Measurements from ENCODE around the gene EXD3. TPM values are rescaled to one million over a fixed set of nuclear protein-coding genes. Genes with fewer than 3 reads are reported as not detected.

EXD3 gene
- total and polyA plus RNA-seq, 2 of the 4 experiments (the other 2 are of a cell fraction) = 1.1 to 7.4 TPM

DNA sequence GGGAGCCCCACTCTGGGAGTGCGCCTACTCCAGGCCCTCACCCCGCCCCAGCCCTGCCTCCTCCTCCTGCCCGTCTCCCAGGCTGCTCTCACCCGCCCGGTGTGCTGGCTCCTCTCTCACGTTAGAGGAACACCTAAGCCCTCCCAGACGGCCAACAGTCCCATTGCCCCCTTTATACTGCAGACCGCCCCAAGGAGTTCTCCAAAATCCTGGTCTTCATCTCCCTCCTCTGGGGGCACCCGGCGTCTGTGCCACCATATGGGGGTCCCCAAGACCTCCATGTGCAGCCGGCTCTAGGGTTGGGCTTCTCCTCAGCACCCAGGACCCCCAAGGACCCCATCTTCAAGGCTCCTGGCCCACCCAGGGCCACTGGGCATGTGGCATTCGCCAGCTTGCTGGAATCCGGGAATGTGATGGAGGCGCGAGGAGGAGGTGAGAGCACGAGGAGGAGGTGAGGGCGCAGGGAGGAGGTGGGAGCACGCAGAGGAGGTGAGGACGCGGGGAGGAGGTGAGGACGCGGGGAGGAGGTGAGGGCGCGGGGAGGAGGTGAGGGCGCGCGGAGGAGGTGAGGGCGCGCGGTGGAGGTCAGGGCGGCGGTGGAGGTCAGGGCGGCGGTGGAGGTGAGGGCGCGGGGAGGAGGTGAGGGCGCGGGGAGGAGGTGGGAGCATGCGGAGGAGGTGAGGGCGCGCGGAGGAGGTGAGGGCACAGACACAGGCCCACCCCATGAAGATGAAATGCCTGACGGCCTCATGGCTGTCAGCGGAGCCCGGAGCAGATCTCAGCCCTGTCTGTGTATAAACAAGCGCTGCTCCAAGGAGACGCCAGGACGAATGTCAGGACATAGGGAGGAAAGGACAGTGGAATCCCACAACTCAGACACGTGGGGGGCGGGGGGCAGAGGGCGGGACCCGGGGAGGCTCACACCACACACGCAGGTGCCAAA lies 41.2 kb downstream of the EXD3 start:
- Histone ChIP-seq H3K9me3 (ENCODE audit: control insufficient read depth, insufficient read depth, low read length) (no peaks in the 10 kb centered on the region), H2AK5ac (ENCODE audit: low read depth, low read length) (no peak overlapping the region), H3K36me3 (ENCODE audit: control insufficient read depth, insufficient read depth, low read length) (no peaks in the 10 kb centered on the region), H3K9ac (ENCODE audit: low read depth, low read length) (no peak overlapping the region), H3K4me1 (ENCODE audit: control insufficient read depth, insufficient read depth, low read length) (peaks cover 5% of the 10 kb centered on the region; the same call in 1 of the 2 replicates), H3K4ac (ENCODE audit: low read depth, low read length) (no peak overlapping the region), H4K5ac (ENCODE audit: low read depth, low read length) (no peak overlapping the region), H3K18ac (ENCODE audit: low read depth, low read length) (no peak overlapping the region), H2BK120ac (ENCODE audit: low read depth, low read length) (no peak overlapping the region), H3K27me3 (ENCODE audit: control insufficient read depth, insufficient read depth, low read length) (no peaks in the 10 kb centered on the region), H2AFZ (replicated peaks; ENCODE audit: low read length, poor library complexity) (no peak overlapping the region), H2BK5ac (ENCODE audit: low read depth, low read length, poor library complexity, severe bottlenecking) (no peak overlapping the region), H3K4me3 (ENCODE audit: insufficient read depth, low read depth, low read length) (no peak overlapping the region), H3K14ac (replicated peaks; ENCODE audit: low read depth, low read length) (no peak overlapping the region), H4K8ac (ENCODE audit: low read depth in 2 of 2, low read length in 2 of 2) (no peak overlapping the region), H3K4me2 (ENCODE audit: low read depth, low read length) (no peak overlapping the region), H4K91ac (ENCODE audit: insufficient read depth, low read depth, low read length) (no peak overlapping the region), H3K23ac (ENCODE audit: low read depth, low read length) (no peak overlapping the region), H3K56ac (ENCODE audit: extremely low read depth, insufficient read depth, low read length) (no peak overlapping the region), H2AK9ac (replicated peaks; ENCODE audit: low read depth, low read length, poor library complexity) (no peak overlapping the region), H3K9me1 (ENCODE audit: insufficient read depth, low read length) (no peaks in the 10 kb centered on the region), H2BK20ac (ENCODE audit: low read depth, low read length) (no peak overlapping the region), H3K27ac (ENCODE audit: insufficient read depth, low read length) (no peak overlapping the region), H3K79me1 (ENCODE audit: low read depth in 1 of 2, low read length in 2 of 2) (no peaks in the 10 kb centered on the region), H4K20me1 (ENCODE audit: insufficient read depth, low read length) (no peaks in the 10 kb centered on the region; the same call in 1 of the 2 replicates), H2BK15ac (ENCODE audit: low read depth, low read length) (no peak overlapping the region)
- dilution Hi-C loops (cut with HindIII; ENCODE audit: low sequenced_read_pairs, unreplicated experiment) = no loop called here
- intact Hi-C loops (cut with micrococcal nuclease) = no loop called here
- in situ Hi-C loops (cut with MboI; ENCODE audit: low sequenced_read_pairs) = no loop called here
- POLR2A ChIA-PET (ENCODE audit: unreplicated experiment) = no interaction called here
- CTCF ChIA-PET = no interaction called here
- ATAC-seq (ENCODE audit: low read depth) (no peak), DNase-seq (no peak)
- 88% methylated on average over 31 of the region's 53 CpGs; no CpG with 5 or more reads in 1 of the 2 experiments for WGBS, 2 experiments (ENCODE audit: extremely low coverage in 2 of 2, insufficient read length in 1 of 2)
- BruUV-seq (replicated peaks) = no TSS peak
- TF ChIP-seq, protein P1, sequence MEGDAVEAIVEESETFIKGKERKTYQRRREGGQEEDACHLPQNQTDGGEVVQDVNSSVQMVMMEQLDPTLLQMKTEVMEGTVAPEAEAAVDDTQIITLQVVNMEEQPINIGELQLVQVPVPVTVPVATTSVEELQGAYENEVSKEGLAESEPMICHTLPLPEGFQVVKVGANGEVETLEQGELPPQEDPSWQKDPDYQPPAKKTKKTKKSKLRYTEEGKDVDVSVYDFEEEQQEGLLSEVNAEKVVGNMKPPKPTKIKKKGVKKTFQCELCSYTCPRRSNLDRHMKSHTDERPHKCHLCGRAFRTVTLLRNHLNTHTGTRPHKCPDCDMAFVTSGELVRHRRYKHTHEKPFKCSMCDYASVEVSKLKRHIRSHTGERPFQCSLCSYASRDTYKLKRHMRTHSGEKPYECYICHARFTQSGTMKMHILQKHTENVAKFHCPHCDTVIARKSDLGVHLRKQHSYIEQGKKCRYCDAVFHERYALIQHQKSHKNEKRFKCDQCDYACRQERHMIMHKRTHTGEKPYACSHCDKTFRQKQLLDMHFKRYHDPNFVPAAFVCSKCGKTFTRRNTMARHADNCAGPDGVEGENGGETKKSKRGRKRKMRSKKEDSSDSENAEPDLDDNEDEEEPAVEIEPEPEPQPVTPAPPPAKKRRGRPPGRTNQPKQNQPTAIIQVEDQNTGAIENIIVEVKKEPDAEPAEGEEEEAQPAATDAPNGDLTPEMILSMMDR (conservative IDR thresholded peaks at IDR 0.05; ENCODE audit: low read depth, low read length) = no peak

Data from IMR-90 (cell line).